Smooth muscle cell (in vitro differentiated cells): ENCODE data around the gene PET117. TPM values are rescaled to one million over a fixed set of nuclear protein-coding genes. Genes with fewer than 3 reads are reported as not detected.
"Not testable (repeated sequence)": the region's sequence is repeated elsewhere in the genome, so short reads cannot be mapped to it uniquely, and the experiment has no call there.

Experiments
- DNase-seq: peaks from one replicate; lab custom pipeline; 2025; ENCODE audit not compliant: unreplicated experiment; lab: John Stamatoyannopoulos, UW
- H2AFZ ChIP-seq: fragments of 200-600 bp; sonication (generic); 2 replicates; pipeline ENCODE4 v1.6.0; 2016; ENCODE audit warnings: antibody characterized with exemption, low read depth, mild to moderate bottlenecking
- H3F3A ChIP-seq: fragments of 200-600 bp; sonication (generic); 2 replicates; pipeline ENCODE4 v1.6.0; 2017; ENCODE audit warnings: antibody characterized with exemption, low read depth
- H3K27ac ChIP-seq: fragments of 200-600 bp; sonication (generic); 2 replicates; pipeline ENCODE4 v1.5.1; 2016; ENCODE audit warnings: low read depth, mild to moderate bottlenecking
- H3K27me3 ChIP-seq: fragments of 200-600 bp; sonication (generic); 2 replicates; pipeline ENCODE4 v1.6.1; 2016; ENCODE audit warnings: low read depth, mild to moderate bottlenecking
- H3K36me3 ChIP-seq: fragments of 200-600 bp; sonication (generic); 2 replicates; pipeline ENCODE4 v1.5.1; 2016; ENCODE audit warnings: low read depth
- H3K4me1 ChIP-seq: fragments of 200-600 bp; sonication (generic); 2 replicates; pipeline ENCODE4 v1.5.1; 2016; ENCODE audit warnings: low read depth
- H3K4me2 ChIP-seq: fragments of 200-600 bp; sonication (generic); 2 replicates; pipeline ENCODE4 v1.6.0; 2016; ENCODE audit warnings: mild to moderate bottlenecking
- H3K4me3 ChIP-seq: fragments of 200-600 bp; sonication (generic); 2 replicates; pipeline ENCODE4 v1.5.1; 2016; ENCODE audit warnings: mild to moderate bottlenecking
- H3K79me2 ChIP-seq: fragments of 200-600 bp; sonication (generic); 2 replicates; pipeline ENCODE4 v1.6.0; 2016; ENCODE audit warnings: low read depth, mild to moderate bottlenecking
- H3K9ac ChIP-seq: fragments of 200-600 bp; sonication (generic); 2 replicates; pipeline ENCODE4 v1.6.0; 2016; ENCODE audit warnings: low read depth
- H3K9me3 ChIP-seq: fragments of 200-600 bp; sonication (generic); replicated peaks from 2 replicates; pipeline ENCODE4 v1.5.1; 2016; ENCODE audit warnings: low read depth
- H4K20me1 ChIP-seq: fragments of 200-600 bp; sonication (generic); 2 replicates; pipeline ENCODE4 v1.6.0; 2016; ENCODE audit warnings: low read depth
- WGBS: methylation state at CpG from one replicate; pipeline ENCODE4 v1.1.7; 2016; ENCODE audit warnings: low lambda C conversion rate; 5-methylcytosine and 5-hydroxymethylcytosine counted together
- polyA plus RNA-seq: library from polyadenylated mRNA; unstranded; fragments of >200 nt; fragmentation: Nextera tagmentation; extraction: Ambion mirVana; gene quantifications from 2 replicates; pipeline ENCODE4 v1.2.1, GENCODE V29; 2016
- total RNA-seq: library from RNA; depleted of rRNA; stranded (reverse); fragments of >200 nt; gene quantifications from 2 replicates; pipeline ENCODE4 v1.2.3, GENCODE V29; 2014
- TF ChIP-seq, protein P1 (sequence below): fragments of 200-600 bp; sonication (generic); IDR thresholded peaks from 2 replicates; pipeline ENCODE4 v1.5.1; 2017; ENCODE audit warnings: borderline replicate concordance, mild to moderate bottlenecking, antibody characterized with exemption; ENCODE audit not compliant: insufficient read depth, poor library complexity, severe bottlenecking

Gene PET117
- total and polyA plus RNA-seq, 2 experiments from 2014 or later, result 8.6 to 9.6 TPM

GRCh38 chr20:18108326-18108725 lies 29.3 kb upstream of the PET117 start:
- Histone ChIP-seq H3K36me3 (no peaks in the 10 kb centered on the region), H3K79me2 (no peaks in the 10 kb centered on the region), H3K4me1 (no peaks in the 10 kb centered on the region), H3K9me3 (no peaks in the 10 kb centered on the region), H3K4me3 (no peak overlapping the region), H3K9ac (no peak overlapping the region), H2AFZ (no peak overlapping the region), H3K4me2 (no peak overlapping the region), H3K27me3 (no peaks in the 10 kb centered on the region), H4K20me1 (no peaks in the 10 kb centered on the region), H3F3A (no peaks in the 10 kb centered on the region), H3K27ac (no peak overlapping the region)
- WGBS, result 87% methylated on average over 2 of the region's 2 CpGs
- DNase-seq, result no peak
- TF ChIP-seq, protein P1, sequence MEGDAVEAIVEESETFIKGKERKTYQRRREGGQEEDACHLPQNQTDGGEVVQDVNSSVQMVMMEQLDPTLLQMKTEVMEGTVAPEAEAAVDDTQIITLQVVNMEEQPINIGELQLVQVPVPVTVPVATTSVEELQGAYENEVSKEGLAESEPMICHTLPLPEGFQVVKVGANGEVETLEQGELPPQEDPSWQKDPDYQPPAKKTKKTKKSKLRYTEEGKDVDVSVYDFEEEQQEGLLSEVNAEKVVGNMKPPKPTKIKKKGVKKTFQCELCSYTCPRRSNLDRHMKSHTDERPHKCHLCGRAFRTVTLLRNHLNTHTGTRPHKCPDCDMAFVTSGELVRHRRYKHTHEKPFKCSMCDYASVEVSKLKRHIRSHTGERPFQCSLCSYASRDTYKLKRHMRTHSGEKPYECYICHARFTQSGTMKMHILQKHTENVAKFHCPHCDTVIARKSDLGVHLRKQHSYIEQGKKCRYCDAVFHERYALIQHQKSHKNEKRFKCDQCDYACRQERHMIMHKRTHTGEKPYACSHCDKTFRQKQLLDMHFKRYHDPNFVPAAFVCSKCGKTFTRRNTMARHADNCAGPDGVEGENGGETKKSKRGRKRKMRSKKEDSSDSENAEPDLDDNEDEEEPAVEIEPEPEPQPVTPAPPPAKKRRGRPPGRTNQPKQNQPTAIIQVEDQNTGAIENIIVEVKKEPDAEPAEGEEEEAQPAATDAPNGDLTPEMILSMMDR, result no peak

DNA sequence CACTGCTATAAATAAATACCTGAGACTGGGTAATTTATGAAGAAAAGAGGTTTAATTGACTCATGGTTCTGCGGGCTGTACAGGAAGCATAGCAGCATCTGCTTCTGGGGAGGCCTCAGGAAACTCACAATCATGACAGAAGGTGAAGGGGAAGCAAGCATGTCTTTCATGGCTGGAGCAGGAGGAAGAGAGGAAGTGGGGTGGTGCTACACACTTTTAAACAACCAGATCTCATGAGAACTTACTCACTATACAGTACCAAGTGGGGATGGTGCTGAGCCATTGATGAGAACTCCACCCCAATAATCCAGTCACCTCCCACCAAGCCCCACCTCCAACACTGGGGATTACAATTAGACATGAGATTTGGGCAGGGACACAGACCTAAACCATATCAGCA lies 9.1 kb upstream of the PET117 start:
- H2AFZ ChIP-seq, H3K9ac ChIP-seq, H4K20me1 ChIP-seq, H3K4me2 ChIP-seq, H3K4me1 ChIP-seq, H3K36me3 ChIP-seq, H3K27ac ChIP-seq, H3F3A ChIP-seq, H3K9me3 ChIP-seq, H3K4me3 ChIP-seq, DNase-seq, H3K79me2 ChIP-seq, H3K27me3 ChIP-seq: not testable (repeated sequence)
- 83% methylated on average over 1 of the region's 1 CpG for WGBS

GRCh38 chr20:18132663-18133062 lies 5.0 kb upstream of the PET117 start:
- Histone ChIP-seq H2AFZ (no peak overlapping the region), H3F3A (no peaks in the 10 kb centered on the region), H4K20me1 (no peaks in the 10 kb centered on the region), H3K27me3 (peaks cover 4% of the 10 kb centered on the region), H3K4me2 (no peak overlapping the region), H3K36me3 (no peaks in the 10 kb centered on the region), H3K79me2 (no peaks in the 10 kb centered on the region), H3K9ac (no peak overlapping the region), H3K27ac (no peak overlapping the region), H3K4me1 (no peaks in the 10 kb centered on the region), H3K4me3 (no peak overlapping the region), H3K9me3 (no peaks in the 10 kb centered on the region)
- TF ChIP-seq, protein P1, result no peak
- DNase-seq, result no peak
- WGBS, result 97% methylated on average over 1 of the region's 1 CpG

GRCh38 chr20:18133962-18134361 lies 3.7 kb upstream of the PET117 start:
- H3K9ac ChIP-seq, result no peak overlapping the region
- H3K4me1 ChIP-seq, result peaks cover 5% of the 10 kb centered on the region
- WGBS, result 83% methylated on average over 2 of the region's 2 CpGs
- no peaks in the 10 kb centered on the region for H4K20me1 ChIP-seq
- DNase-seq, result no peak
- H3K4me3 ChIP-seq, result no peak overlapping the region
- H3F3A ChIP-seq, result no peaks in the 10 kb centered on the region
- H3K79me2 ChIP-seq, result peaks cover 10% of the 10 kb centered on the region
- no peak overlapping the region for H2AFZ ChIP-seq
- no peaks in the 10 kb centered on the region for H3K9me3 ChIP-seq
- H3K36me3 ChIP-seq, result no peaks in the 10 kb centered on the region
- peaks cover 4% of the 10 kb centered on the region for H3K27me3 ChIP-seq
- TF ChIP-seq, protein P1, result no peak
- no peak overlapping the region for H3K4me2 ChIP-seq
- no peak overlapping the region for H3K27ac ChIP-seq
